GM03348 (cell line): Measurements from ENCODE around the gene SF3B3.

ENCODE experiments used
- DNase-seq: peaks from one replicate; pipeline ENCODE4 v3.0.0; 2012; ENCODE audit warnings: low spot score

The SF3B3 gene

GRCh38 chr16:70523743-70524398 lies at the start of gene SF3B3:
SF3B3 (plus strand) TSS chr16:70523816; CDS start chr16:70526657, 2,841 bp downstream.
- peak; percentile 76 for DNase-seq

GRCh38 chr16:70474320-70475053 lies 49.1 kb upstream of the SF3B3 start:
- DNase-seq: no peak

- DNase-seq: no peak
Measured at GRCh38 chr16:70475054-70475871, 48.4 kb upstream of the SF3B3 start.

GRCh38 chr16:70476272-70477020 lies 47.2 kb upstream of the SF3B3 start:
- peak; percentile 93 for DNase-seq

- DNase-seq: no peak
Measured at GRCh38 chr16:70478169-70478568, 45.4 kb upstream of the SF3B3 start.

GRCh38 chr16:70478912-70479341 lies 44.7 kb upstream of the SF3B3 start:
- DNase-seq: no peak

GRCh38 chr16:70480127-70481105 lies 43.2 kb upstream of the SF3B3 start:
- DNase-seq: no peak

- DNase-seq: peak; percentile 55
Measured at GRCh38 chr16:70481929-70482536, 41.6 kb upstream of the SF3B3 start.

GRCh38 chr16:70482624-70483023 lies 41.0 kb upstream of the SF3B3 start:
- DNase-seq: no peak

- no peak for DNase-seq
Measured at GRCh38 chr16:70483426-70483825, 40.2 kb upstream of the SF3B3 start.

- DNase-seq: no peak
Measured at GRCh38 chr16:70484867-70485266, 38.7 kb upstream of the SF3B3 start.

- DNase-seq: no peak
Measured at GRCh38 chr16:70490261-70490660, 33.4 kb upstream of the SF3B3 start.

- no peak for DNase-seq
Measured at GRCh38 chr16:70493802-70494201, 29.8 kb upstream of the SF3B3 start.

- no peak for DNase-seq
Measured at GRCh38 chr16:70494202-70494770, 29.3 kb upstream of the SF3B3 start.

- no peak for DNase-seq
Measured at GRCh38 chr16:70494777-70495176, 28.8 kb upstream of the SF3B3 start.

GRCh38 chr16:70495425-70496182 lies 28.0 kb upstream of the SF3B3 start:
- no peak for DNase-seq

- DNase-seq: no peak
Measured at GRCh38 chr16:70496513-70496912, 27.1 kb upstream of the SF3B3 start.

- no peak for DNase-seq
Measured at GRCh38 chr16:70508752-70509151, 14.9 kb upstream of the SF3B3 start.

- DNase-seq: no peak
Measured at GRCh38 chr16:70510216-70510615, 13.4 kb upstream of the SF3B3 start.
